Endothelial cell of umbilical vein (primary cell): ENCODE measurements around the gene ACADSB. TPM values are rescaled to one million over a fixed set of nuclear protein-coding genes. Genes with fewer than 3 reads are reported as not detected.

Experiments used
- BruUV-seq: library from RNA; stranded (reverse); fragments of 400-500 nt; replicated peaks from 2 replicates; lab custom pipeline; 2021; lab: Mats Ljungman, UMichigan
- CTCF ChIA-PET: fragments of 300-600, 350-600 bp; sonication (Branson Sonifier 250); formaldehyde crosslinking; loops from one replicate; lab custom pipeline; 2021; ENCODE audit warnings: antibody characterized with exemption, inconsistent platforms; lab: Charles Lee
- POLR2A ChIA-PET: fragments of 300-600, 350-600 bp; sonication (Branson Sonifier 250); formaldehyde crosslinking; loops from one replicate; lab custom pipeline; 2021; ENCODE audit warnings: antibody characterized with exemption, inconsistent platforms; lab: Charles Lee
- DNase-seq: peaks from one replicate; pipeline ENCODE4 v3.0.0-alpha.2; 2011; ENCODE audit warnings: low read depth, low spot score
- FAIRE-seq: peaks from 2 replicates; lab custom pipeline; 2011; peaks lifted over from hg19 to GRCh38; lab: Jason Lieb, UNC
- H2AFZ ChIP-seq: 2 replicates; pipeline ENCODE4 v1.6.0; 2012; ENCODE audit warnings: low read depth, low read length, control low read depth, inconsistent platforms
- H3K27ac ChIP-seq: 2 replicates; pipeline ENCODE4 v1.5.1; 2011; ENCODE audit warnings: low read depth, mild to moderate bottlenecking, control low read depth, low read length, moderate library complexity; ENCODE audit not compliant: insufficient read depth
- H3K27me3 ChIP-seq, 2 experiments: 2 replicates each; pipeline versions ENCODE4 v1.6.0 to v1.6.1; 2011; ENCODE audit warnings: low read length in 2 of 2, mixed read lengths in 1 of 2; ENCODE audit not compliant: control insufficient read depth in 2 of 2, insufficient read depth in 2 of 2
- H3K36me3 ChIP-seq, 2 experiments: 2 replicates in 1 of 2; 3 replicates in 1 of 2; pipeline ENCODE4 v1.5.1; 2011; ENCODE audit warnings: low read length in 2 of 2, mild to moderate bottlenecking in 1 of 2, moderate library complexity in 1 of 2; ENCODE audit not compliant: control insufficient read depth in 2 of 2, insufficient read depth in 2 of 2; ENCODE audit errors: extremely low read depth in 1 of 2
- H3K4me1 ChIP-seq: 3 replicates; pipeline ENCODE4 v1.5.1; 2011; ENCODE audit warnings: mild to moderate bottlenecking, low read length; ENCODE audit not compliant: control insufficient read depth, insufficient read depth; ENCODE audit errors: extremely low read depth
- H3K4me2 ChIP-seq: 2 replicates; pipeline ENCODE4 v1.6.1; 2011; ENCODE audit warnings: low read length, control low read depth, mixed read lengths; ENCODE audit not compliant: insufficient read depth
- H3K4me3 ChIP-seq, 3 experiments: fragments of 200-600 bp in 1 of 3; sonication (generic), shearing (Covaris generic) in 1 of 3; replicated peaks in 1 of 3; 2 replicates each; pipeline ENCODE4 v1.5.1; 2011 to 2016; ENCODE audit warnings: control low read depth in 3 of 3, low read length in 3 of 3, mild to moderate bottlenecking in 2 of 3, inconsistent platforms in 1 of 3, low read depth in 1 of 3, moderate library complexity in 1 of 3; ENCODE audit not compliant: insufficient read depth in 1 of 3
- H3K79me2 ChIP-seq: 2 replicates; pipeline ENCODE4 v1.6.0; 2012; ENCODE audit warnings: low read length, inconsistent platforms; ENCODE audit not compliant: control insufficient read depth, insufficient read depth
- H3K9ac ChIP-seq: replicated peaks from 2 replicates; pipeline ENCODE3; 2011; ENCODE audit warnings: low read length, control low read depth; ENCODE audit not compliant: insufficient read depth; ENCODE audit errors: extremely low read depth
- H3K9me1 ChIP-seq: replicated peaks from 3 replicates; pipeline ENCODE4 v1.6.0; 2011; ENCODE audit warnings: mild to moderate bottlenecking, low read length; ENCODE audit not compliant: control insufficient read depth, insufficient read depth; ENCODE audit errors: extremely low read depth
- H3K9me3 ChIP-seq: replicated peaks from 2 replicates; pipeline ENCODE4 v1.5.1; 2012; ENCODE audit warnings: low read length, inconsistent platforms; ENCODE audit not compliant: control insufficient read depth, insufficient read depth
- H4K20me1 ChIP-seq: replicated peaks from 2 replicates; pipeline ENCODE3; 2011; ENCODE audit warnings: mild to moderate bottlenecking, low read length; ENCODE audit not compliant: control insufficient read depth, insufficient read depth; ENCODE audit errors: extremely low read depth
- EZH2 ChIP-seq: IDR thresholded peaks from 2 replicates; pipeline ENCODE4 v1.6.1; 2012; ENCODE audit warnings: borderline replicate concordance, low read depth, mild to moderate bottlenecking, moderate library complexity, low read length, inconsistent platforms; ENCODE audit not compliant: severe bottlenecking
- FOS ChIP-seq: IDR thresholded peaks from 2 replicates; pipeline ENCODE4 v1.6.1; 2011; ENCODE audit warnings: mild to moderate bottlenecking, low read length, moderate library complexity, borderline replicate concordance; ENCODE audit not compliant: insufficient read depth
- GATA2 ChIP-seq: IDR thresholded peaks from 2 replicates; pipeline ENCODE4 v1.7.0; 2011; ENCODE audit warnings: low read depth, mild to moderate bottlenecking, moderate library complexity, mixed read lengths, low read length; ENCODE audit not compliant: insufficient read length, insufficient read depth
- JUN ChIP-seq: IDR thresholded peaks from 2 replicates; pipeline ENCODE4 v1.6.1; 2011; ENCODE audit warnings: borderline replicate concordance, low read depth; ENCODE audit not compliant: insufficient read length, insufficient read depth
- MYC ChIP-seq: IDR thresholded peaks from one replicate; pipeline ENCODE4 v1.6.1; 2011; ENCODE audit warnings: mild to moderate bottlenecking, low read depth, low read length
- POLR2A ChIP-seq: IDR thresholded peaks from 2 replicates; pipeline ENCODE4 v1.6.1; 2012; ENCODE audit warnings: low read depth, mild to moderate bottlenecking, control low read depth, low read length
- POLR2AphosphoS5 ChIP-seq: IDR thresholded peaks from 2 replicates; pipeline ENCODE4 v1.6.1; 2012; ENCODE audit warnings: low read depth, mild to moderate bottlenecking, control low read depth, low read length, moderate library complexity; ENCODE audit not compliant: insufficient read depth
- dilution Hi-C: fragments of 300-500 bp; cut with MboI; formaldehyde crosslinking; loops from one replicate; pipeline ENCODE4 v1.15.0; 2019; ENCODE audit warnings: low sequenced_read_pairs; ENCODE audit not compliant: extremely low pct_ligation_motif_present
- intact Hi-C: fragments of 100-400 bp; cut with micrococcal nuclease; formaldehyde crosslinking; loops from one replicate; pipeline ENCODE4 v1.10.0; 2022
- polyA plus RNA-seq, 4 experiments: library from polyadenylated mRNA; depleted of rRNA in 3 of 4; stranded (reverse) in 3 of 4; unstranded in 1 of 4; fragments of >200 nt; gene quantifications; 2 replicates each; pipeline versions ENCODE4 v1.2.1 to v1.2.3, GENCODE V29; 2011 to 2012; ENCODE audit warnings: missing spikeins in 1 of 4
- total RNA-seq: library from RNA; stranded (reverse); gene quantifications from 2 replicates; pipeline ENCODE4 v1.2.3, GENCODE V29; 2021
- TF ChIP-seq, protein P1 (sequence below): IDR thresholded peaks from 2 replicates; pipeline ENCODE4 v1.6.1; 2011; ENCODE audit not compliant: insufficient read depth, insufficient read length
- TF ChIP-seq, protein P2 (sequence below), 2 donors: IDR thresholded peaks; 1 replicate in 1 of 2; 2 replicates in 1 of 2; pipeline ENCODE4 v1.5.1; 2011; ENCODE audit warnings: low read length in 2 of 2, mild to moderate bottlenecking in 2 of 2, moderate library complexity in 2 of 2, control low read depth in 1 of 2, inconsistent platforms in 1 of 2, low read depth in 1 of 2; ENCODE audit not compliant: insufficient read depth in 1 of 2; ENCODE audit errors: extremely low read depth in 1 of 2

Gene ACADSB
- total and polyA plus RNA-seq, 2 donors (not counting 3 experiments of a cell fraction or from before 2014, with no cell fraction given): 3.1 to 15.2 TPM

DNA sequence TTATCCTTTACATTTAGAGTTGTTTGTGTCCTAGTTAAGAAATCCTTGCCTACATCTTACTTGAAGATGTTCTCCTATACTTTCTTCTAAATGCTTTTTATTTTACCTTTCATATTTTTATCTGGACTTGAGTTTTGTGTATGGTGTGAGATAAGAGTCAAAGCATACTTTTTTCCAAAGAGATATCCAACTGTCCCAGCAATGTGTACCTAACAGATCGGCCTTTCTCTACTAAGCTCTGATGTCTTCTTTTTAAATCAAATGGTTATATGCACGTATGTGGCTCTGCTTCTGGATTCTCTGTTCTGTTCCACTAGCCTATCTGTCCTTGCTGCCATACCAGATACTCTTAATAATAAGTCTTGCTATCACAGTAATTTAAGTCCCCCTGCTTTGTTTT is 7.4 kb upstream of the ACADSB start:
- no peak overlapping the region for H2AFZ ChIP-seq
- TF ChIP-seq POLR2AphosphoS5 (no peak), POLR2A (no peak), GATA2 (no peak), JUN (no peak), MYC (no peak), EZH2 (no peak), FOS (no peak)
- TF ChIP-seq, protein P1, sequence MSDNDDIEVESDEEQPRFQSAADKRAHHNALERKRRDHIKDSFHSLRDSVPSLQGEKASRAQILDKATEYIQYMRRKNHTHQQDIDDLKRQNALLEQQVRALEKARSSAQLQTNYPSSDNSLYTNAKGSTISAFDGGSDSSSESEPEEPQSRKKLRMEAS: no peak
- TF ChIP-seq, protein P2, sequence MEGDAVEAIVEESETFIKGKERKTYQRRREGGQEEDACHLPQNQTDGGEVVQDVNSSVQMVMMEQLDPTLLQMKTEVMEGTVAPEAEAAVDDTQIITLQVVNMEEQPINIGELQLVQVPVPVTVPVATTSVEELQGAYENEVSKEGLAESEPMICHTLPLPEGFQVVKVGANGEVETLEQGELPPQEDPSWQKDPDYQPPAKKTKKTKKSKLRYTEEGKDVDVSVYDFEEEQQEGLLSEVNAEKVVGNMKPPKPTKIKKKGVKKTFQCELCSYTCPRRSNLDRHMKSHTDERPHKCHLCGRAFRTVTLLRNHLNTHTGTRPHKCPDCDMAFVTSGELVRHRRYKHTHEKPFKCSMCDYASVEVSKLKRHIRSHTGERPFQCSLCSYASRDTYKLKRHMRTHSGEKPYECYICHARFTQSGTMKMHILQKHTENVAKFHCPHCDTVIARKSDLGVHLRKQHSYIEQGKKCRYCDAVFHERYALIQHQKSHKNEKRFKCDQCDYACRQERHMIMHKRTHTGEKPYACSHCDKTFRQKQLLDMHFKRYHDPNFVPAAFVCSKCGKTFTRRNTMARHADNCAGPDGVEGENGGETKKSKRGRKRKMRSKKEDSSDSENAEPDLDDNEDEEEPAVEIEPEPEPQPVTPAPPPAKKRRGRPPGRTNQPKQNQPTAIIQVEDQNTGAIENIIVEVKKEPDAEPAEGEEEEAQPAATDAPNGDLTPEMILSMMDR (IDR thresholded peaks at IDR 0.05; ENCODE audit: extremely low read depth in 1 of 2, insufficient read depth in 1 of 2, low read depth in 1 of 2, low read length in 2 of 2): no peak
- no peak for DNase-seq
- BruUV-seq: no TSS peak
- no peaks in the 10 kb centered on the region for H3K27me3 ChIP-seq
- H3K4me2 ChIP-seq: no peak overlapping the region
- H3K9me3 ChIP-seq: no peaks in the 10 kb centered on the region
- peaks cover 0 to 2% of the 10 kb centered on the region in 2 experiments for H3K36me3 ChIP-seq
- intact Hi-C loops (loop anchor here (10.0 kb wide), 1 partner anchor 1603 kb away; no protein-coding TSS in a partner anchor), dilution Hi-C loops (no loop called here)
- H3K27ac ChIP-seq: no peak overlapping the region
- peaks cover 4% of the 10 kb centered on the region for H3K4me1 ChIP-seq
- ChIA-PET POLR2A (no interaction called here), CTCF (no interaction called here)
- no peak for FAIRE-seq
- no peaks in the 10 kb centered on the region for H3K9me1 ChIP-seq
- H3K4me3 ChIP-seq: no peak overlapping the region
- peaks cover 68% of the 10 kb centered on the region for H3K79me2 ChIP-seq
- H4K20me1 ChIP-seq: peaks cover 2% of the 10 kb centered on the region
- H3K9ac ChIP-seq: no peak overlapping the region
